Activated naive CD4-positive, alpha-beta T cell (primary cell): Measurements from ENCODE around the gene MSLN.

Experiments used
- DNase-seq, 4 experiments: peaks; one replicate each; lab custom pipeline; 2025; lab: John Stamatoyannopoulos, UW

The MSLN gene

GRCh38 chr16:791131-791530 is 30.6 kb downstream of the MSLN start:
- no peak for DNase-seq

DNA sequence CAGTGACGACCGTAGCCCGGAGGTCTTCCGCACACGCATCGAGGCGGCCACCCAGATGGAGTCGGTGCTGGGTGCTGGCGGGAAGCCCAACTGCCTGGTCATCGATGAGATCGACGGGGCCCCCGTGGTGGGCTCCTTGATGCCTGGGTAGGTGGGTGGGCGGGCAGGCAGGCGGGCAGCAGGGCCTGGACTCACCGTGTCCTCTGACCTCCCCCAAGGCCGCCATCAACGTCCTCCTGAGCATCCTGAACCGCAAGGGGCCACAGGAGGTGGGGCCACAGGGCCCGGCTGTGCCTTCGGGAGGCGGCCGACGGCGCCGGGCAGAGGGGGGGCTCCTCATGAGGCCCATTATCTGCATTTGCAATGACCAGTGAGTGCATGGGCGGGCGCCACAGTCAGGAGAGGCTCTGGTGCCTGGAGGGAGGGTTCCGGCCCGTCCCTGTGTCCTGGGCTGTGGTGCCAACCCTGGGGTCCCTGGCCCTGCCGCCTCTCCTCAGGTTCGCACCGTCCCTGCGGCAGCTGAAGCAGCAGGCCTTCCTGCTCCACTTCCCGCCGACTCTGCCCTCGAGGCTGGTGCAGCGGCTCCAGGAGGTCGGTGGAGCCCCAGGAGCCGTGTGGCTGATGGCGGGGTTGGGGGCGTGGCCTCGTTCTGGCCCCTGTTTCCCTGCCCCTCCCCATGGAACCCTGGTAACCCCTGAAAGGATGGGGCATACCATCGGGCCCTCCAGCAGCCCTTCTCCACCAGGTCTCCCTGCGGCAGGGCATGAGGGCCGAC is 31.9 kb downstream of the MSLN start:
- no peak for DNase-seq

DNA sequence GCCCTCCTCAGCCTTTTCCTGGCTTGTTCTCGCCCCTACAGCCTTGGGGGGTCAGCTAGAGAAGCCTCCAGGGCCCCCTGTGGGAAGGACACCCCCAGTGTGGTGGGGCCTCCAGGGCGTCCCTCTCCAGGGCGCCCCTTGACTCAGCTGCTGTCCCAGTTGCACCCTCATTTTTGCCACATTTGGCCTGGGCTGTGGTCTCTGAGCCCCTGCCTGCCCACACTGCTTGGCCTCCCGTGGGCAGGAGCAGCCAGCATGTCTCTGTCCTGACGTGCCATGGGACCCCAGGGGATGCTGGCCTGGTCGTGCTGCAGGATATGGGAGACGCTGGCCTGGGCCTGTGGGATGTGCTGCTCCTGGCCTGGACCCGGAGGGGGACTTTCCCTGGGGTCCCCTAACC is 32.9 kb downstream of the MSLN start:
- DNase-seq = no peak

DNA sequence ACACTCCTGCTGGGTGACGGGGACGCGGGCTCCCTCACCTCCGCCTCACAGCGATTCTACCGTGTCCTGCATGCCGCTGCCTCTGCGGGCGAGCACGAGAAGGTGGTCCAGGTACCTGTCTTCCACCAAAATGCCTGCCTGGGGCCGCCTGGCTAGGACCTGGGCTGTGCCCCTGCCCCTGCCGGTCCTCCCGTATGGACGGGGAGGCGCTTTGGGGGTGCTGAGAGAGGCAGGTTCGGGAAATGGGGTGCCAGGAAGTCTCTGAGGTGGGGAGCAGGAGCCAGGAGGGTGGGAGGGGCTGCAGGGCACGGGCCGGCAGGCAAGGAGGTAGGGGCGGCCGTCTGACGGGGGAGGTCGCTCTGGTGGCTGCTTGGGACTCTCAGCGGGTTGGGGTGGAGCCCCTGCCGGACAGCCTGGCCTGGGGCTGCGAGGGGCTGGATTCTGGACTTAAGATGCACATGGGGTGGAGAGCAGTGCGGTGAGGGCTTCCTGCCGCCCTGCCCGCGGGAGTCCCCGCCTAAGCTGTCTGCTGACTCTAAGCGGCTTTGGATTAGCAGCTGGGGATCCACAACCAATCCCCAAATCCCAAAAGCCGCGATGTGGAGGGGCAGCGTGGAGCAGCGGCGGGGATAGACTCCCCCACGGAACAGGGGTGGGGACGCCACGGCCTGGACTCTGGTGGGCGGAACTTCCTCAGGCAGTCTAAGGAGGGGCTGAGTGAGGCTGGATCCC is 33.7 kb downstream of the MSLN start:
- DNase-seq = no peak

GRCh38 chr16:794853-795466 is 34.4 kb downstream of the MSLN start:
- DNase-seq = no peak

DNA sequence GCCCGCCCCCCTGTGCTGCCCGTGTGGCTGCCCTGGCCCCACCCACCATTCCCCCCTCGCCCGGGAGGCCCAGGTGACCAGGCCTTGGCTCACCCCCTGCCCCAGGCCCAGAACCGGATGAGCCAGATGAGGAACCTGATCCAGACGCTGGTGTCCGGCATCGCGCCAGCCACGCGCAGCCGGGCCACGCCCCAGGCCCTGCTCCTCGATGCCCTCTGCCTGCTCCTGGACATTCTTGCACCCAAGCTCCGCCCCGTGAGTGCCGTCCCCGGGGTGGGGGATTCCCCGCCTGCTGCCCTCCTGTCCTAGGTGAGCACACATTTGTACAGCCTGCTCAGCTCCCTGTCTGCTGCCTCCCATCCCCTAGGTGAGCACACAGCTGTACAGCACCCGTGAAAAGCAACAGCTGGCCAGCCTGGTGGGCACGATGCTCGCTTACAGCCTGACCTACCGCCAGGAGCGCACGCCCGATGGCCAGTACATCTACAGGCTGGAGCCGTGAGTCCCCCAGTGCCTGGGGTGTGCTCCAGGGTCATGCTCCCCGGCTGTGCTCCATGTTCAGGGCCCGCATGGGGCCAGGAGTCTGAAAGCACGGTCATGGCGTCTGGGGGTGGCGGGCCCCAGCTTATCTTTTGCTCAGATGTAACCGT is 35.2 kb downstream of the MSLN start:
- no peak for DNase-seq

DNA sequence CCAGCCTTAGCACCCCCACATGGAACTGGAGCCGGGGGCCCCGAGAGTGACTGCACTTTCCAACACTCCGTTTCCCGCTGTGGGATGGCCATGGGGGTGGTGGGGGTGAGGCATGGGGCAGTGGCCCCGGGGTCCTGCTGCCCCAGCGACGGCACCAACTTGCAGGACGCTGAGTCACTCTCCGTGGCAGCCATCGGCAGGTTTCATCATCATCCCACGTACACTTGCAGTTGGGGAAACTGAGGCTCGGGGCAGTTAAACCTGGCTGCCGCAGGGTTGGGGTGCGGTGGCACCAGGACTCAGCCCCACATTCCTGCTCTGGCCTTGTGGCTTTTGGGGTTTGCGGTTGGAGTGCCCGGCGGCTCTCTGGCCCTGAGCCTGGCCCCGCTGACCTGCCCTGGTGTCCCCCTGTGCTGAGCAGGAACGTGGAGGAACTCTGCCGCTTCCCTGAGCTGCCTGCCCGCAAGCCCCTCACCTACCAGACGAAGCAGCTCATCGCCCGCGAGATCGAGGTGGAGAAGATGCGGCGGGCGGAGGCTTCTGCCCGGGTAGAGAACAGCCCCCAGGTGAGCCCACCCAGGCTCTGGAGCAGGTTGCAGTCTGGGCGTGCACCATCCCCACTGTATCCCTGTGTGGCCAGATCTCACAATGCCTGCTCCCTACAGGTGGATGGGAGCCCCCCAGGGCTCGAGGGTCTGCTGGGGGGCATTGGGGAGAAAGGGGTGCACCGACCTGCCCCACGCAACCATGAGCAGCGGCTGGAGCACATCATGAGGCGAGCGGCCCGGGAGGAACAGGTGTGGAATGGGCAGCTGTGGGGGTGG is 36.0 kb downstream of the MSLN start:
- DNase-seq = no peak

DNA sequence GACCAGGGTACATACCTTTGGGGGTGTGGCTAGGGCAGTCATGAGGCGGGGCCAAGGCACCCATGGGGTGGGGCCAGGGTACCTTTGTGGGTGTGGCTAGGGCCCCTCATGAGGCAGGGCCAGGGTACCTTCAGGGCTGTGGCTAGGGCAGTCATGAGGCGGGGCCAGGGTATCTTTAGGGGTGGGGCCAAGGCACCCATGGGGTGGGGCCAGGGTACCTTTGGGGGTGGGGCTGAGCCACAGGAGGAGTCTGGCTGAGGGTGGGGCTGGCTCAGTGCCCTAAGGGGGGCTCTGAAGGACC is 36.5 kb downstream of the MSLN start:
- no peak for DNase-seq

- no peak for DNase-seq
These were observed 37.2 kb downstream of the MSLN start for GRCh38 chr16:797686-798085.

DNA sequence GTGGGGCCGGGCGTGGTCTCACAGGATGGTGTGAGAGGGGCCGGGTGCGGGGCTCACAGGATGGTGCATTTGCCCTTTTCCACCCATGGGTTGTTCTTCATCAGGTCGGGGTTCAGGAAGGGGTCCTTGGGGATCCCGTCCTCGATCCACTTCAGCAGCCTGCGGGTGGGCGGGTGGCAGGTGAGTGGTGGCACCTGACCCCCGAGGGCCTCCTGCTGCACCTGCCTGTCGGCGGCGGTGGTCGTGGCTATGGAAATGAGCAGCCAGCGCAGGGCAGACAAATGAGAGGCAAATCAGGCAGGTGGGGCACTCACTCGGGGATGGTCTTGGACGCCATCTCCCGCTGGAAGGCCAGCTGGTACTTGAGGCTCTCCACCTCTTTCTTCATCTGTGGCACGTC is 38.1 kb downstream of the MSLN start:
- no peak for DNase-seq

GRCh38 chr16:799111-799947 is 38.8 kb downstream of the MSLN start:
- DNase-seq = no peak

DNA sequence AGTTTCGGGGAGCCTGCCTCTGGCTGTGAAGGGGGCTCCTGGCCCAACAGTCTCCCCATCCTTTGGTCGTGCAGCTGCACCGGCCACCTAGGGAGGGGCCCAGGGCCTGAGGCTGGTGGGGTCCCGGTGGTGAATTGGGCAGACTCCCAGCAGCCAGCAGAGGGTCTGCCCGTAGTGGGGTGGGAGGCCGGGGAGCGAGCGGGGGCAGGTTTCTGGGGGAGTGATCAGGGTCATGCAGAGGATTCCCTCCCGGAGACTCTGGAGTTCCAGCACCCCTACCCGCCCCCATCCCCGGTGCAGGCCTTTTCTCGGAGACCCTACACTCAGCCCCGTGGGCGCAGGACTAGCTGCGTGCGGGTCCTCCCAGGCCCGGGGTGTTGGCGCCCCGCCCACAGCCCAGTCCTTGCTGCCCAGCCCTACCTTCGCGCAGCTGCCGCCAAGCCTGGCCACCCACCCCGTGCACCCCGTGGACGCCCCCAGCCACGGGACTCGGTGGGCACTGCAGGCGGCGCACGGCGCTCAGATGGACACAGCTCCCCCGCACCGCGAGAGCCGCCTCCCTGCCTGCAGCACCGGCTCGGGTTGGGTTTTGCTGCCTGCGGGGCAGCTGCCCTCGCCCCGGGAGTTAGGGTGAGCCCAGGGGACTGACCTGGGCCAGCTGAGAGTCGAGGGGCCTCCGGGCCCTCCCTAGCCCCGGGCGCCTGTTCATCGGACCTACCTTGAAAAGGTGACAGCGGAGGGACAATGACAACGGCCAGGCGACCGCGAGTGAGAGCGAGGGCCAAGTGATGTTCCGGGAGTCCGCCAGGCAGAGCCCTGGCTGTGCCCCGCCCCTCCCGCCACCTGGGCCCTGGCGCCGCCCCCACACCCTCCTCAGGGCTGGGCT is 39.7 kb downstream of the MSLN start, which contains the start of gene GNG13:
Gene GNG13, minus strand, starts transcription at position 787 of the 886 bp plus-strand sequence. CDS start 1,657 bp downstream, outside the sequence.
- no peak for DNase-seq

- no peak for DNase-seq
These were observed 40.4 kb downstream of the MSLN start for GRCh38 chr16:800834-801511.

GRCh38 chr16:801584-802363 is 41.2 kb downstream of the MSLN start:
- no peak for DNase-seq

GRCh38 chr16:802461-802860 is 41.9 kb downstream of the MSLN start:
- no peak for DNase-seq

- DNase-seq = no peak
These were observed 42.6 kb downstream of the MSLN start for GRCh38 chr16:802914-803753.

GRCh38 chr16:803754-804080 is 43.2 kb downstream of the MSLN start:
- DNase-seq = no peak
